OCI-LY1 (cell line): ENCODE measurements around the gene CEP97.

ENCODE experiments used
- CTCF ChIP-seq: fragments of 200-600 bp; sonication (generic), shearing (Covaris generic); IDR thresholded peaks from 2 replicates; pipeline ENCODE4 v1.5.1; 2017; ENCODE audit warnings: mild to moderate bottlenecking, antibody characterized with exemption, low read length, moderate library complexity, mixed read lengths
- EZH2 ChIP-seq: fragments of 200-600 bp; sonication (generic), shearing (Covaris generic); IDR thresholded peaks from 2 replicates; pipeline ENCODE4 v1.8.0; 2017; ENCODE audit warnings: borderline replicate concordance, mixed run types, mild to moderate bottlenecking, antibody characterized with exemption, low read length, moderate library complexity, mixed read lengths

GRCh38 chr3:101729586-101729985 is 5.2 kb downstream of the CEP97 start:
- TF ChIP-seq CTCF (no peak), EZH2 (no peak)
